SK-N-MC (cell line): Measurements from ENCODE around the gene TIMM23.
"Not testable (repeated sequence)": the region's sequence is repeated elsewhere in the genome, so short reads cannot be mapped to it uniquely, and the experiment has no call there.

ENCODE experiments used
- DNase-seq: peaks from one replicate; pipeline ENCODE4 v3.0.0-alpha.2; 2011; ENCODE audit warnings: low read depth, low spot score
- H3K27ac ChIP-seq: fragments of 200-600 bp; sonication (generic); 2 replicates; pipeline ENCODE4 v1.5.1; 2016; ENCODE audit warnings: mixed run types
- H3K36me3 ChIP-seq: fragments of 200-600 bp; sonication (generic); 2 replicates; pipeline ENCODE4 v1.6.1; 2017; ENCODE audit warnings: antibody characterized with exemption, low read length, mixed read lengths; ENCODE audit not compliant: insufficient read depth
- H3K4me3 ChIP-seq: fragments of 200-600 bp; sonication (generic); 2 replicates; pipeline ENCODE4 v1.5.1; 2016
- H3K9ac ChIP-seq: fragments of 200-600 bp; sonication (generic); 2 replicates; pipeline ENCODE4 v1.8.0; 2017; ENCODE audit warnings: mixed run types, mixed read lengths; ENCODE audit not compliant: insufficient read length
- H3K9me3 ChIP-seq: fragments of 200-600 bp; sonication (generic); 2 replicates; pipeline ENCODE4 v1.6.1; 2017; ENCODE audit warnings: low read depth, mild to moderate bottlenecking, antibody characterized with exemption, low read length, moderate library complexity, mixed read lengths
- EZH2 ChIP-seq: fragments of 200-600 bp; sonication (generic); IDR thresholded peaks from one replicate; pipeline ENCODE4 v1.6.1; 2017; ENCODE audit warnings: antibody characterized with exemption
- FOXP2 ChIP-seq: optimal IDR thresholded peaks from 2 replicates; pipeline ENCODE3; 2011; ENCODE audit warnings: mild to moderate bottlenecking, moderate library complexity; ENCODE audit not compliant: insufficient read depth; ENCODE audit errors: extremely low read length, control extremely low read depth
- POLR2AphosphoS5 ChIP-seq: IDR thresholded peaks from 2 replicates; pipeline ENCODE4 v1.6.1; 2012; ENCODE audit warnings: mild to moderate bottlenecking, low read depth, low read length, borderline replicate concordance

TIMM23 gene

GRCh38 chr10:46033602-46034011 lies 61.3 kb downstream of the TIMM23 start:
- H3K27ac ChIP-seq = no peak overlapping the region
- H3K9me3 ChIP-seq = no peaks in the 10 kb centered on the region
- DNase-seq = no peak
- H3K36me3 ChIP-seq = no peaks in the 10 kb centered on the region
- no peak overlapping the region for H3K4me3 ChIP-seq
- no peak for TF ChIP-seq EZH2
- TF ChIP-seq FOXP2 = no peak
- TF ChIP-seq POLR2AphosphoS5 = no peak
- no peak overlapping the region for H3K9ac ChIP-seq

- H3K9ac ChIP-seq = no peak overlapping the region
- DNase-seq = no peak
- no peak overlapping the region for H3K27ac ChIP-seq
- H3K4me3 ChIP-seq = no peak overlapping the region
- H3K9me3 ChIP-seq = no peaks in the 10 kb centered on the region
- TF ChIP-seq EZH2 = no peak
- TF ChIP-seq FOXP2 = no peak
- TF ChIP-seq POLR2AphosphoS5 = no peak
- no peaks in the 10 kb centered on the region for H3K36me3 ChIP-seq
These were observed 63.9 kb downstream of the TIMM23 start for GRCh38 chr10:46035923-46036849.

GRCh38 chr10:46037107-46037825 lies 65.0 kb downstream of the TIMM23 start:
- Histone ChIP-seq H3K36me3 (no peaks in the 10 kb centered on the region), H3K9me3 (no peaks in the 10 kb centered on the region), H3K27ac (no peak overlapping the region), H3K9ac (no peak overlapping the region), H3K4me3 (no peak overlapping the region)
- TF ChIP-seq POLR2AphosphoS5 (no peak), FOXP2 (no peak), EZH2 (no peak)
- no peak for DNase-seq

- DNase-seq = no peak
- no peak for TF ChIP-seq EZH2
- no peak for TF ChIP-seq FOXP2
- no peak for TF ChIP-seq POLR2AphosphoS5
- H3K9ac ChIP-seq = no peak overlapping the region
- H3K9me3 ChIP-seq = no peaks in the 10 kb centered on the region
- H3K27ac ChIP-seq = no peak overlapping the region
- no peak overlapping the region for H3K4me3 ChIP-seq
- H3K36me3 ChIP-seq = no peaks in the 10 kb centered on the region
These were observed 67.7 kb downstream of the TIMM23 start for GRCh38 chr10:46040004-46040403.

GRCh38 chr10:46042527-46042926 lies 70.2 kb downstream of the TIMM23 start:
- no peak for TF ChIP-seq FOXP2
- no peak for TF ChIP-seq POLR2AphosphoS5
- TF ChIP-seq EZH2 = no peak
- no peak overlapping the region for H3K27ac ChIP-seq
- no peak overlapping the region for H3K4me3 ChIP-seq
- no peaks in the 10 kb centered on the region for H3K9me3 ChIP-seq
- no peak for DNase-seq
- no peaks in the 10 kb centered on the region for H3K36me3 ChIP-seq
- H3K9ac ChIP-seq = no peak overlapping the region

- Histone ChIP-seq H3K9me3 (no peaks in the 10 kb centered on the region), H3K4me3 (no peak within 1 kb of the TSS), H3K9ac (no peak within 1 kb of the TSS), H3K27ac (no peak within 1 kb of the TSS), H3K36me3 (no peaks in the 10 kb centered on the region)
- DNase-seq = no peak
- TF ChIP-seq FOXP2 (no peak), POLR2AphosphoS5 (no peak), EZH2 (no peak)
These were observed 74.0 kb downstream of the TIMM23 start, which contains the start of gene MSMB for GRCh38 chr10:46046261-46046660. TSS of gene MSMB (minus strand) at chr10:46046269. CDS start at chr10:46046237, 32 bp downstream.

- no peaks in the 10 kb centered on the region for H3K9me3 ChIP-seq
- H3K27ac ChIP-seq = no peak overlapping the region
- no peak overlapping the region for H3K9ac ChIP-seq
- no peaks in the 10 kb centered on the region for H3K36me3 ChIP-seq
- no peak for DNase-seq
- no peak overlapping the region for H3K4me3 ChIP-seq
- TF ChIP-seq EZH2 (no peak), POLR2AphosphoS5 (no peak), FOXP2 (no peak)
These were observed 75.9 kb downstream of the TIMM23 start for GRCh38 chr10:46048152-46048551.

- H3K9ac ChIP-seq, DNase-seq, H3K9me3 ChIP-seq, H3K27ac ChIP-seq, H3K36me3 ChIP-seq, H3K4me3 ChIP-seq: not testable (repeated sequence)
These were observed 77.2 kb downstream of the TIMM23 start for GRCh38 chr10:46049497-46049831.

GRCh38 chr10:46050941-46051623 lies 78.8 kb downstream of the TIMM23 start:
- no peak overlapping the region for H3K9ac ChIP-seq
- H3K27ac ChIP-seq = no peak overlapping the region
- DNase-seq = no peak
- TF ChIP-seq EZH2 (no peak), FOXP2 (no peak), POLR2AphosphoS5 (no peak)
- no peaks in the 10 kb centered on the region for H3K36me3 ChIP-seq
- no peak overlapping the region for H3K4me3 ChIP-seq
- no peaks in the 10 kb centered on the region for H3K9me3 ChIP-seq
